Measurements from ENCODE around the gene EFNA5. TPM values are rescaled to one million over a fixed set of nuclear protein-coding genes. Genes with fewer than 3 reads are reported as not detected.

EFNA5 gene
- polyA plus RNA-seq, 1 of the 3 experiments (the other 2 are of a cell fraction), result 0.81 TPM

DNA sequence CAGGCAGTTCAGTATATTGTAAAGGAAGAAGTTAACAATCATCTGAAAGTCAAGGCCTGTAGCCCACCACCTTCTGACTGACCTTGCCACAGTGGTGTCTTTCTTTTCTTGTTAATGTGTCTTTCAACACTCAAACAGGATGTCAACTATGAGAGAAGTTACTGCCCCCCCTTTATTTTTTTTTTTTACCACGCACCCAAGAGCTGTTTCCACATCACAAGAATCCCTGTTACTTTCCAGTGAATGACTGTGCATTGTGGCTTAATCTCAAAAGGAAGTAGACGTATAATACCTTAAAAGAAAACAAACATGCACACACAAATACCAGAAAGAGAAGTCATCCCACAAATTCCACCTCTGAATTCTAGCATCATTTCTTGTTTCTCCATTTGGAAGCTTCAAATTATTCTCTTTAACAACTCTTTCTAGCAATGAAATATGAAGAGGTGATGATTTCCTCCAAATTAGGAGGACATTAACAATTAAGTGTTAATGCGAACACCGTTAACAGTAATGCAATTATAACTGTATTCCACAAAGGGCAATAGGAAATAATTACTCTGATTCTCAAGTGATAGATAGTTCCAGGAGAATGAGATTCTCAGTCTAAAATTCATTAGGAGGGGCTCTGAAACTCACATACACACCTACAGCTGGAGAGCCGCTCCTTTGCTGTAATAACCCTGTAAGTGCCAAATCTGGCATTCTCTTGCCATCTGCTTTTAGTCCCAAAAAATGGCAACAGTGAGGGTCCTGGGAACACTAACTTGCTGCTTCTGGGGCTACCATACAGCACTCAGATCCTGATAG, 201.0 kb downstream of the EFNA5 start:
- no peaks in the 10 kb centered on the region for H3K27me3 ChIP-seq (ENCODE audit: insufficient read depth)
- peak overlapping the region in 1 of 2 experiments; percentile 40; a peak in 3 of 4 replicates for H3K27ac ChIP-seq (ENCODE audit: low read depth in 2 of 2, low read length in 1 of 2)
- H4K20me1 ChIP-seq (ENCODE audit: insufficient read depth), result no peaks in the 10 kb centered on the region
- no peaks in the 10 kb centered on the region for H3K36me3 ChIP-seq (replicated peaks in 1 of 2; ENCODE audit: control insufficient read depth in 1 of 2, insufficient read depth in 2 of 2, low read length in 1 of 2)
- TF ChIP-seq TEAD4 (IDR thresholded peaks at IDR 0.05; ENCODE audit: borderline replicate concordance, insufficient read depth) (0 out of 2 replicates have a peak, but pooled peaks have one; percentile 34), RXRA (IDR thresholded peaks at IDR 0.05; ENCODE audit: borderline replicate concordance, low read depth) (no peak), TCF12 (IDR thresholded peaks at IDR 0.05) (peak; percentile 45), FOSL2 (IDR thresholded peaks at IDR 0.05; ENCODE audit: borderline replicate concordance, low read depth) (peak; percentile 46; the same call in 1 of the 2 replicates), EP300 (IDR thresholded peaks at IDR 0.05; ENCODE audit: borderline replicate concordance in 1 of 2, low read depth in 1 of 2, low read length in 1 of 2) (0 out of 4 replicates have a peak, but pooled peaks of 1 of the 2 experiments have one; percentile 22), MEF2A (IDR thresholded peaks at IDR 0.05; ENCODE audit: borderline replicate concordance, low read depth) (no peak), JUND (IDR thresholded peaks at IDR 0.05) (peak; percentile 53), GABPA (IDR thresholded peaks at IDR 0.05; ENCODE audit: low read depth) (no peak)
- TF ChIP-seq, protein P1, sequence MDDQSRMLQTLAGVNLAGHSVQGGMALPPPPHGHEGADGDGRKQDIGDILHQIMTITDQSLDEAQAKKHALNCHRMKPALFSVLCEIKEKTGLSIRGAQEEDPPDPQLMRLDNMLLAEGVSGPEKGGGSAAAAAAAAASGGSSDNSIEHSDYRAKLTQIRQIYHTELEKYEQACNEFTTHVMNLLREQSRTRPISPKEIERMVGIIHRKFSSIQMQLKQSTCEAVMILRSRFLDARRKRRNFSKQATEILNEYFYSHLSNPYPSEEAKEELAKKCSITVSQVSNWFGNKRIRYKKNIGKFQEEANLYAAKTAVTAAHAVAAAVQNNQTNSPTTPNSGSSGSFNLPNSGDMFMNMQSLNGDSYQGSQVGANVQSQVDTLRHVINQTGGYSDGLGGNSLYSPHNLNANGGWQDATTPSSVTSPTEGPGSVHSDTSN (IDR thresholded peaks at IDR 0.05), result peak; percentile 34; the same call in 1 of the 2 replicates
- peaks cover 13 to 18% of the 10 kb centered on the region in 2 experiments for H3K4me1 ChIP-seq (ENCODE audit: control insufficient read depth in 1 of 2, insufficient read depth in 2 of 2, low read depth in 1 of 2, low read length in 1 of 2)
- DNase-seq, result no peak
- H3K79me2 ChIP-seq (ENCODE audit: insufficient read depth), result no peaks in the 10 kb centered on the region
- H3K4me2 ChIP-seq, result peak overlapping the region; percentile 12; the same call in 1 of the 2 replicates
- WGBS (ENCODE audit: low lambda C conversion rate), result 54% methylated on average over 5 of the region's 5 CpGs
- no peaks in the 10 kb centered on the region for H3K9me3 ChIP-seq
- CTCF ChIA-PET, result interaction anchor here (1.1 to 1.3 kb wide), 2 partner anchors 13 to 103 kb away, joined by 3 read pairs; no protein-coding TSS in a partner anchor
- no peak overlapping the region for H2AFZ ChIP-seq (ENCODE audit: low read depth)
- no peaks in the 10 kb centered on the region for H3K9me2 ChIP-seq
- no peak overlapping the region for H3K9ac ChIP-seq
- H3F3A ChIP-seq (replicated peaks; ENCODE audit: insufficient read depth), result no peaks in the 10 kb centered on the region
- H3K4me3 ChIP-seq (ENCODE audit: low read depth in 2 of 2, low read length in 1 of 2), result no peak overlapping the region
- POLR2A ChIA-PET, result no interaction called here

DNA sequence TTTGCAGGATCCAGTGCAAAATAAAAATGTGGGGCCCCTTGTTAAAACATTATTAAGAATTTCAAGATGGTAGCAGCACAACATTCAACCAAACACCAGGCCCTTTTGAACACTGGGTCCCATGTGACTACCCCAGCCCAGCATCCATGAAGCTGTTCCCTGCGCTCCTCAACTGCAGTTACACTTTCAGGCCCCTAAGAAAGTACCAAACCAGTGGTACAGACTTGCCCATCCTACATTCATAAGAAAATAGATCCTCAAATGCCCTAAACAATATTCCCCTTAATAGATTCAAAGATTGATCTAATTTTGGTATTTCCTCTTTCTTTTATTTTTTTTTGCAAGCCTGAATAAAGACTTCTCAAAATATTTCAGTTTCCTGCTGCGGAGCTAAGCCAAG, 201.7 kb downstream of the EFNA5 start:
- no peak for TF ChIP-seq RXRA (IDR thresholded peaks at IDR 0.05; ENCODE audit: borderline replicate concordance, low read depth)
- TF ChIP-seq, protein P2, sequence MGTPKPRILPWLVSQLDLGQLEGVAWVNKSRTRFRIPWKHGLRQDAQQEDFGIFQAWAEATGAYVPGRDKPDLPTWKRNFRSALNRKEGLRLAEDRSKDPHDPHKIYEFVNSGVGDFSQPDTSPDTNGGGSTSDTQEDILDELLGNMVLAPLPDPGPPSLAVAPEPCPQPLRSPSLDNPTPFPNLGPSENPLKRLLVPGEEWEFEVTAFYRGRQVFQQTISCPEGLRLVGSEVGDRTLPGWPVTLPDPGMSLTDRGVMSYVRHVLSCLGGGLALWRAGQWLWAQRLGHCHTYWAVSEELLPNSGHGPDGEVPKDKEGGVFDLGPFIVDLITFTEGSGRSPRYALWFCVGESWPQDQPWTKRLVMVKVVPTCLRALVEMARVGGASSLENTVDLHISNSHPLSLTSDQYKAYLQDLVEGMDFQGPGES (IDR thresholded peaks at IDR 0.05; ENCODE audit: low read depth, low read length), result no peak
- no peak for TF ChIP-seq YY1 (IDR thresholded peaks at IDR 0.05; ENCODE audit: low read depth)
- no peak for TF ChIP-seq GATA2 (CRISPR knock-in tag; IDR thresholded peaks at IDR 0.05)
- TF ChIP-seq TEAD4 (IDR thresholded peaks at IDR 0.05; ENCODE audit: borderline replicate concordance, insufficient read depth), result no peak
- no peak for TF ChIP-seq TCF12 (IDR thresholded peaks at IDR 0.05)
- TF ChIP-seq RCOR1 (IDR thresholded peaks at IDR 0.05; ENCODE audit: low read length), result no peak
- no peak for TF ChIP-seq SMC3 (IDR thresholded peaks at IDR 0.05; ENCODE audit: low read depth, low read length)
- Histone ChIP-seq H3K4me2 (peak overlapping the region; percentile 12; the same call in 1 of the 2 replicates), H4K20me1 (ENCODE audit: insufficient read depth) (no peaks in the 10 kb centered on the region), H2AFZ (ENCODE audit: low read depth) (no peak overlapping the region), H3K36me3 (replicated peaks in 1 of 2; ENCODE audit: control insufficient read depth in 1 of 2, insufficient read depth in 2 of 2, low read length in 1 of 2) (no peaks in the 10 kb centered on the region), H3K4me1 (ENCODE audit: control insufficient read depth in 1 of 2, insufficient read depth in 2 of 2, low read depth in 1 of 2, low read length in 1 of 2) (peaks cover 13 to 21% of the 10 kb centered on the region in 2 experiments), H3K27me3 (ENCODE audit: insufficient read depth) (no peaks in the 10 kb centered on the region), H3K79me2 (ENCODE audit: insufficient read depth) (no peaks in the 10 kb centered on the region), H3K9me3 (no peaks in the 10 kb centered on the region), H3K9ac (no peak overlapping the region), H3K9me2 (no peaks in the 10 kb centered on the region), H3K27ac (ENCODE audit: low read depth in 2 of 2, low read length in 1 of 2) (peak overlapping the region in 1 of 2 experiments; percentile 40; a peak in 2 of 4 replicates), H3F3A (replicated peaks; ENCODE audit: insufficient read depth) (no peaks in the 10 kb centered on the region), H3K4me3 (ENCODE audit: low read depth in 2 of 2, low read length in 1 of 2) (no peak overlapping the region)
- 94% methylated on average over 2 of the region's 2 CpGs for WGBS (ENCODE audit: low lambda C conversion rate)
- POLR2A ChIA-PET, result no interaction called here
- CTCF ChIA-PET, result interaction anchor here (1.1 kb wide), 1 partner anchor 103 kb away, joined by 3 read pairs; no protein-coding TSS in a partner anchor
- DNase-seq, result no peak

Data from SK-N-SH (cell line).